ENCODE results near the gene PUM2. TPM values are rescaled to one million over a fixed set of nuclear protein-coding genes. Genes with fewer than 3 reads are reported as not detected.

PUM2 gene
- total RNA-seq, 1 experiment from 2014 or later, result 85.6 TPM

- H3K4me1 ChIP-seq (ENCODE audit: control insufficient read depth, insufficient read depth, low read length), result peaks cover 18% of the 10 kb centered on the region
- no TSS peak for BruUV-seq (replicated peaks)
- ChIA-PET CTCF (interaction anchor here (0.6 kb wide), 1 partner anchor 28 kb away, joined by 3 read pairs; no protein-coding TSS in a partner anchor), POLR2A (no interaction called here)
- intact Hi-C loops (cut with micrococcal nuclease; ENCODE audit: unreplicated experiment), result no loop called here
- H3K27me3 ChIP-seq (ENCODE audit: control insufficient read depth, insufficient read depth, low read length), result no peaks in the 10 kb centered on the region
- H3K9me3 ChIP-seq (ENCODE audit: control insufficient read depth, insufficient read depth, low read depth, low read length), result no peaks in the 10 kb centered on the region
- no peaks in the 10 kb centered on the region for H3K36me3 ChIP-seq (ENCODE audit: control insufficient read depth, insufficient read depth, low read length)
- in situ Hi-C loops (cut with HindIII; ENCODE audit: low pct_unique_long_range_greater_than_20kb, low sequenced_read_pairs), result no loop called here
- ATAC-seq (no peak), DNase-seq (ENCODE audit: low read depth, low spot score) (no peak)
- H3K27ac ChIP-seq (ENCODE audit: low read length), result no peak overlapping the region
- no peak for TF ChIP-seq SIN3A (IDR thresholded peaks at IDR 0.05; ENCODE audit: borderline replicate concordance, insufficient read depth, low read depth, low read length)
- TF ChIP-seq POLR2AphosphoS5 (IDR thresholded peaks at IDR 0.05; ENCODE audit: low read depth, low read length), result no peak
- TF ChIP-seq REST (IDR thresholded peaks at IDR 0.05; ENCODE audit: insufficient read depth in 1 of 2, low read depth in 2 of 2, low read length in 1 of 2), result no peak
- TF ChIP-seq, protein P1, sequence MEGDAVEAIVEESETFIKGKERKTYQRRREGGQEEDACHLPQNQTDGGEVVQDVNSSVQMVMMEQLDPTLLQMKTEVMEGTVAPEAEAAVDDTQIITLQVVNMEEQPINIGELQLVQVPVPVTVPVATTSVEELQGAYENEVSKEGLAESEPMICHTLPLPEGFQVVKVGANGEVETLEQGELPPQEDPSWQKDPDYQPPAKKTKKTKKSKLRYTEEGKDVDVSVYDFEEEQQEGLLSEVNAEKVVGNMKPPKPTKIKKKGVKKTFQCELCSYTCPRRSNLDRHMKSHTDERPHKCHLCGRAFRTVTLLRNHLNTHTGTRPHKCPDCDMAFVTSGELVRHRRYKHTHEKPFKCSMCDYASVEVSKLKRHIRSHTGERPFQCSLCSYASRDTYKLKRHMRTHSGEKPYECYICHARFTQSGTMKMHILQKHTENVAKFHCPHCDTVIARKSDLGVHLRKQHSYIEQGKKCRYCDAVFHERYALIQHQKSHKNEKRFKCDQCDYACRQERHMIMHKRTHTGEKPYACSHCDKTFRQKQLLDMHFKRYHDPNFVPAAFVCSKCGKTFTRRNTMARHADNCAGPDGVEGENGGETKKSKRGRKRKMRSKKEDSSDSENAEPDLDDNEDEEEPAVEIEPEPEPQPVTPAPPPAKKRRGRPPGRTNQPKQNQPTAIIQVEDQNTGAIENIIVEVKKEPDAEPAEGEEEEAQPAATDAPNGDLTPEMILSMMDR (IDR thresholded peaks at IDR 0.05), result no peak
- TF ChIP-seq TCF7L2 (IDR thresholded peaks at IDR 0.05; ENCODE audit: low read depth, low read length), result no peak
- no peak overlapping the region for H3K4me3 ChIP-seq (ENCODE audit: low read depth in 2 of 2, low read length in 2 of 2)
Observed at GRCh38 chr2:20213651-20214565, 136.7 kb downstream of the PUM2 start.

DNA sequence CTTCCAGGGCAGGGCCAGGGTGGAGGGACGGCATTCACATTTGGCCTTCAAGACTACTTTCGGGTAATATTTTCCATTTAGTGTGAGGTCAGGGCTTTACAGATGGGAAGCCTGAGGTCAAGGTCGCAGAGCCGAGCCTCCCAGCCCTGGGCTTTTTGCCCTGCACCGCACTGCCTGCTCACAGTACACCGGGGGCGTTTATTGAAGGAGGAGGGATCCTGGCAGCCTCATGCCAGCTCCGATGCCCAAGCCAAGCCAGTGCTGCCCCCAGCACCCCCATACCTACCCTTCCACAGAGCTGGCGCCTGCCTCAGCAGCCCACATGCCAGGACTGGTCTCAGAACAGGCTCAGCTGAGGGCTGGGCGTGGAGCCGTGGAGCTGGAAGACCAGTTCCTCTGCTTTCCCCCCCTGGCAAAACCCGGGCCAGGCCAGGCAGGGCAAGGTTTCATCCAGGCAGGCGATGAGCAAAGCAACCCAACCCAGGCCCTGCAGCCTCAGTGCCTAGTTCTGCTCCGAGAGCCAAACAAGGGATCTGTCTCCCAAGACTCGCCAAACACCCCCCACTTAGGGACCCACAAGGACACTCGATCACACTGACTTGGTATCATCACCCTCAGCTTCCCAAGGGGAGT, 137.7 kb downstream of the PUM2 start:
- no peak for ATAC-seq
- Histone ChIP-seq H3K4me3 (ENCODE audit: low read depth in 2 of 2, low read length in 2 of 2) (no peak overlapping the region), H3K4me1 (ENCODE audit: control insufficient read depth, insufficient read depth, low read length) (peaks cover 27% of the 10 kb centered on the region), H3K27ac (ENCODE audit: low read length) (no peak overlapping the region), H3K36me3 (ENCODE audit: control insufficient read depth, insufficient read depth, low read length) (no peaks in the 10 kb centered on the region), H3K9me3 (ENCODE audit: control insufficient read depth, insufficient read depth, low read depth, low read length) (no peaks in the 10 kb centered on the region), H3K27me3 (ENCODE audit: control insufficient read depth, insufficient read depth, low read length) (no peaks in the 10 kb centered on the region)
- in situ Hi-C loops (cut with HindIII; ENCODE audit: low pct_unique_long_range_greater_than_20kb, low sequenced_read_pairs), result no loop called here
- intact Hi-C loops (cut with micrococcal nuclease; ENCODE audit: unreplicated experiment), result no loop called here
- ChIA-PET CTCF (no interaction called here), POLR2A (no interaction called here)
- TF ChIP-seq TCF7L2 (IDR thresholded peaks at IDR 0.05; ENCODE audit: low read depth, low read length), result no peak
- no peak for TF ChIP-seq REST (IDR thresholded peaks at IDR 0.05; ENCODE audit: insufficient read depth in 1 of 2, low read depth in 2 of 2, low read length in 1 of 2)
- TF ChIP-seq, protein P1 (IDR thresholded peaks at IDR 0.05), result no peak
- no peak for TF ChIP-seq POLR2AphosphoS5 (IDR thresholded peaks at IDR 0.05; ENCODE audit: low read depth, low read length)
- TF ChIP-seq SIN3A (IDR thresholded peaks at IDR 0.05; ENCODE audit: borderline replicate concordance, insufficient read depth, low read depth, low read length), result no peak
- BruUV-seq (replicated peaks), result no TSS peak
- no peak for DNase-seq (ENCODE audit: low read depth, low spot score)
